SKM-1 (cell line): ENCODE data around the gene TGFA.

Experiments used
- DNase-seq: peaks from one replicate; lab custom pipeline; 2025; ENCODE audit not compliant: unreplicated experiment; lab: John Stamatoyannopoulos, UW

TGFA gene

DNA sequence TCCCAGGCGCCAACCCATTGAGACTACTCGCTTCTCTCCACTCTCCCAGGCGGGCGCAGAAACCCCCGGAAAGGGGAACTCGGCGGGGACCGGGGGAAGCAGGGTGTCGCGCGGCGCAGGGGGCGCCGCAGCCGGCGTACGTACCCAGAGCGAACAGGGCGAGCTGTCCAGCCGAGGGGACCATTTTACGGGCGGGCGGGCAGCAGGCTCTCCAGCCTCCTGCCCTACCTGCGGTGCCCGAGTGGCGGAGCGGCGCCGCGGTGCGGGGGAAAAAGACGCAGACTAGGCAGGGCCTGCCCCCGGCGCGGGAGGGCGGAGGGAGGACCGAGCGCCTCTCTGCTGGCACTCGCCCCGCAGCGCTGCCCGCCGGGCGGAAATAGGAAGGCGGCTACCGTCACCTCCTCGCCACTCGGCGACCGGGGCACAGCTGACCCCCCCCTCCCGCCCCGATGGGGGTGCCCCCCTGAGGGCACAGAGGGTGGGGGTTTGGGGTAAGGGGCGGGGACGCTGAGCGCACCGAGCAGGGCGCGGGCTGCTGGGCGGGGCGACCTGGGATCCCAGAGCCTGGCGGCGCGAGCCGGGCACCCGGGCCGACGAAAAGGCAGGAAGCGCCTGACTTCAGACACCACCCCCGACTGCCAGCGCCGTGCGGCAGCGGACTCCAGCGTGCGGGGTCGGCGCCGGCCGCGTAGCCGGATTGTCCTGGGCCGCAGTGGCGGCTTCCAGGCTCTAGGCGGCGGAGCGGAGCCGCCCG is at the start of gene TGFA:
Gene TGFA (minus strand): TSS at position 243 of the 754 bp plus-strand sequence. CDS start 59 bp downstream, at position 184.
- peak; percentile 60 for DNase-seq

DNA sequence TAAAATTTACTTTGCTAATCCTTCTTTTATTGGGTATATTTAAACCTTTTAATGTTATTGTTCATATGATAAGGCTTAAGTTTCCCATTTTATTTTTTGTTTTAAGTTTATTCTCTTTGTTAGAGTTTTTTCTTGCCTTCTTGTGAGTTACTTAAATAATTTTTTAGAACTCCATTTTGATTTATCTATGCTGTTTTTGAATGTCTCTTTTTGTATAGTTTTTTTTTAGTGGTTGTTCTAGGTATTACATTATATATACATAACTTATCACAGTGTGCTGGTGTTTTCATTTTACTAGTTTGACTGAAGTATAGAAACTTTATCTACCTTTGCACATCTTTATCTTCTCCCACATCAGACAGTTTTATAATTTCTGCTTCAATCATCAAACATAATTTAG is 49.4 kb upstream of the TGFA start:
- DNase-seq, result no peak

GRCh38 chr2:70598197-70598596 is 44.6 kb upstream of the TGFA start:
- DNase-seq, result no peak

GRCh38 chr2:70596739-70597138 is 43.1 kb upstream of the TGFA start:
- no peak for DNase-seq

DNA sequence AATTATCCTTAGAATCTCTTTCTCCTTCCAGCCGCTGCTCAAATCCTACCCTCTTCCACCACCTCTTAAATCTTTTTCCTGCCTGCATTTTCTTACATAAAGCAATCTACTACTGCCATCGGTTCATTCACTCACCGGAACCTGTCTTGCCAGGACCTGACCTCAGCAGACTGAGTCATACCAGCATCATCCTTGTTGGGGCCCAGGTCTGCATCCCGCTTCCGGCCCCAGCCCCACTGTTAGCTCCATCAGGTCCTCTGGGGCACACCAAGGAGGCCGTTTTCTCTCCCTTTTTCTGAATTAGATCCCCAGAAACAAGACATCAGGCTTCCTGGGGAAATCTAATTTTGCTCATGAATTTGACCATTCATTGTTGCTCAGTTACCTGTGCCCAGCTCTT is 42.7 kb upstream of the TGFA start:
- no peak for DNase-seq

DNA sequence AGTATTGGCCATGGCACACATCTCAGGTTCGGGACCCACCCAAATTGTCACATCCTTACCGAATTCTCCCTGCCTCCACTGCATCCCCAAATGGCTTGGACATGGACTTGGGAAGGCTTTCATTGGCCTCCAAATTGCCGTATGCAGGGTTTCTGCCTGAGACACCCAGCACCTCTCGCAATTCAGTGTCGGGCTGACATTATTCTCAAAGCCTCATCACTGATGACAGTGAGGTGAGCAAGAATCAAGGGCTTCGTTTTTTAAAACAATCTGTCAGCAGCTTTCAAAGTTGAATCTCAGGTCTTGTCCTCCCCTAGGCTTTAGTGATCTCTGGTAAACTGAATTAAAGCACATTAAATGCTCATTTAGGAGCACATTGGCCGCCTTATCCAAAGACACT is 29.5 kb upstream of the TGFA start:
- DNase-seq, result no peak

- peak; percentile 16 for DNase-seq
Observed at GRCh38 chr2:70580352-70580751, 26.7 kb upstream of the TGFA start.

DNA sequence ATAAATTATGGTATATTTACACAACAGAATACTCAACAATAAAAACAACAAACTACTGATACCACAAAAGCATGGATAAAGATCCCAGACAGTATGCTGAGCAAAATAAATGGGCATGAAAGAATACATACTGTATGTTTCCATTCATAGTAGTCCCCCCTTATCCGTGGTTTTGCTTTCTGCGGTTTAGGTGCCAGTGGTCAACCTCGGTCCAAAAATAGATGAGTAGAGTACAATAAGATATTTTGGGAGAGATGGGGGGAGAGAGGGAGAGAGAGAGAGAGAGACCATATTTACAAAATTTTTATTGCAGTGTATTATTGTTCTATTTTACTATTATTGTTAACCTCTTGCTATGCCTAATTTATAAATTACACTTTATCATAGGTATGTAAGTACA is 21.0 kb upstream of the TGFA start:
- DNase-seq, result no peak

DNA sequence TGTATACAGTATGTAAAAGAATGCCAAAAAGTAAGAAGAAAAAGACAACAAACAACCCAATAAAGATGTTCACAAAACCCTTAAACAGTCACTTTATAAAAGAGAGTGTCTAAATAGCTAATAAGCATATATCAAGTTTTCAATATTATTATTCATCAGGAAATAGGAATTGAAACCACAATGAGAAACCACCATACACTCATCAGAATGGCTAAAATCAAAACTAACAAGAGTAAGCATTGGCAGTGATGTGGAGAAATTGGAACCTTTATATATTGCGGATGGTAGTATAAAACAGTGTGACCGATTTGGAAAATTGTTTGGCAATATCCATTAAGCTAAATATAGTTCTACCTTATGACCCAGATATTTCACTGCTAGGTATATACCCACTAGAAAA is 20.5 kb upstream of the TGFA start:
- DNase-seq, result no peak

DNA sequence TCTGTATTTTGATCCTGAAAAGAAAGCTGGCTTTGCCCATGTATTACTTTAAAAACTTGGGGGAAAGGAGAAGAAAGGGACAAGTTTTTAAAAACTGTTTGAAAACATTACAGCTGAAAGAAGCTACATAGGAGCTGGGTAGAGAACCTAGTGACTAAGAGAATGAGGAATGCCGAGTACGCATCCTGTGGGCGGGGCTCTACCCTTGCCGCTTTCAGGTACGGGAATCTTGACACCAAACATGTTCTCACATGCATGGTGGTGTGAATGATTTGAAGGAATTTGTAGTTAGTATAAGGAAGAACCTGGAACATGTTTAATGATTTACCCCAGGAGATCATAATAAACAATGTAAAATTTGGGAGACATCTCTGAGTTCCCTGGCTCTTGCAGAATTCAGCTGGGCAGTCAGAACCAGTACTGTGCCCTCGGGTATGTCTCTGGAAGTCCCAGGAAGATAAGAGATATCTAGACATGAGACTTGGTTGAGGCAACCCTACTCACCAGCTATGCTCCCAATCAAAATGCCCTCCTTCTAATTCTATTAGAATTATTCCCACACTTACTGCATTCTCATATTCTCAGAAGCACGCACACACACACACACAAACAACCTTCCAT is 16.5 kb upstream of the TGFA start:
- DNase-seq, result no peak

- no peak for DNase-seq
Observed at GRCh38 chr2:70569559-70569958, 15.9 kb upstream of the TGFA start.

GRCh38 chr2:70566906-70567305 is 13.3 kb upstream of the TGFA start:
- DNase-seq, result no peak

GRCh38 chr2:70566464-70566863 is 12.8 kb upstream of the TGFA start:
- no peak for DNase-seq

GRCh38 chr2:70565039-70565731 is 11.6 kb upstream of the TGFA start:
- no peak for DNase-seq

DNA sequence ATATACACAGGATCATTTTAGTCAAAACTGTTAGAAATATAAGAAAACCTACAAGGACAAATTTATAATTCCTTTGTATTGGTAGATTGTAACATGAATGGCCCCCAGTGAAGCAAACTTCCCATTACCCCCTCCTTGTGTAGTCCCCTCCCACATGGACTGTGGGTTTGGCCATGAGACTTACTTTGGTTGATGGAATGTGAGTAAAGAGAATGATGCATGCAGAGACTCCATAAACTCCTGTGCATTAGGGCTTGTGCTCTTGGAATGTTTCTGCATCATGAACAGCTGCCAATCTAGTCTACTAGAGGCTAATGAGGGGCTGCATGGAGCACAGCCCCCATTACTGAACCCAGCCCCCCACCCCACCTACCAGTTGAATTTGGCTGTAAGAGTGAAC is 8.3 kb upstream of the TGFA start:
- DNase-seq, result no peak

GRCh38 chr2:70560442-70560841 is 6.8 kb upstream of the TGFA start:
- DNase-seq, result no peak

DNA sequence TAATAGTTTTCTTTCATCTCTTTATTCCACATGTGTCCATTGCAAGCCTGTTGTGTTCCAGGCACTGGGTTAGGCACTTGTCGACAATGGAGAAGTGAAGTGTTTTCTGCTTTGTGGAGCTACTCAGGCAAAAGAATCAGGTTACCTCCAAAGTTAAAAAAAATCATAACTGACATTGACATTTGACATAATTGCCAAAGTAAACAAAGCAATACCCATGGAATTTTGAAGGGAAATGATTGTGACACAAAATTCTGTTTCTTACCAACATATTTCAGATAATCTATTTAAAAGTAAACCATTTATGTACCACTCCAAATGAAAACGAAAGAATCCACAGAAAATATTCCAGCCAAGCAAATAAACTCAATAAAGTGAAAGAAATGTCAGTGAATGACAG is 6.4 kb upstream of the TGFA start:
- no peak for DNase-seq

DNA sequence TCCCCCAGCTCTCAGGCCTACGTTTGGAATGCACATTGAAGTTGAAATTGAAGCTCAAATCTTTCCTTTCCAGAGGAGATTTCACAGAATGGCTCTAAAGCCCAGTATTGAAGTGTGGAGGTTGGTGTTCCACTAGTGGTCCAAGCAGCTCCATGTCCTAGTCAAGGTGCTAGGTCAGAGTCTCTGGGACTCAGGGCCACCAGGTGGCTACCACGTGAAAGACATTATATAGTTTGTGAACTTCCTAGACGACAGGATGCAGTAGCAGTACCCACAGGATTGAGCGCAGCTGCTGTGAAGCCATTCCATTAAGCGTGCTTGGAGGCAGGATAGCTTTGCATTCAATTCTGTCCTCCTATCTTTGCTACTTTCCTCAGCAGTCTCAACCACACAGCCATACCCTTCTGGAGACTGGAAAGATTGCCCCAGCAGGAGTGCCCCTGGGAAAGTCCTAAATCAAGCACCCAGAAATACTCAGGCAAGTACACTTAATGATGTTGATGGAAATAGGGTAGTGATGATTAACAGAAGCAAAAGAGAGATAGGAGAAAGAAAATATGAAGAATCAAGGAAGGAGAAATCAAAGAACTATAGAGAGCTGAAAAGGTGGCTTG is 4.7 kb upstream of the TGFA start:
- DNase-seq, result no peak

- no peak for DNase-seq
Observed at GRCh38 chr2:70557171-70557838, 3.7 kb upstream of the TGFA start.

DNA sequence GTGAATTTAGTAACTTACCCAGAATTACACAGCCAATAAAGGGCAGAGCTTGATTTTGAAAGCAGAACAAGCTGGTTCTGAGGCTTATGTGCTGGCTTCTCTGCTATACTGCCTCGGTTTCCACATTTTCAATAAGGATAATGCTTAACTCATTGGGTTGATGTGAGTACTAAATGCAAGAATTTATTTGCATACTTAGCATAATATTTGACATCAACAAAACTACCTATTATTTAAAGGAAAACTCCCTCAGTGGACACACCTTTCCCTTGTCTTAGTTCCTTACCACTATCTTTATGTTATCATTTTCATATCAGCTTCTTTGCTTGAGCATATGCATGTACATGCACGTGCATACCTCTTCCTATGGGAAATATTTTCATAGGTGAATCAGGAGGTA is 3.0 kb upstream of the TGFA start:
- DNase-seq, result no peak

DNA sequence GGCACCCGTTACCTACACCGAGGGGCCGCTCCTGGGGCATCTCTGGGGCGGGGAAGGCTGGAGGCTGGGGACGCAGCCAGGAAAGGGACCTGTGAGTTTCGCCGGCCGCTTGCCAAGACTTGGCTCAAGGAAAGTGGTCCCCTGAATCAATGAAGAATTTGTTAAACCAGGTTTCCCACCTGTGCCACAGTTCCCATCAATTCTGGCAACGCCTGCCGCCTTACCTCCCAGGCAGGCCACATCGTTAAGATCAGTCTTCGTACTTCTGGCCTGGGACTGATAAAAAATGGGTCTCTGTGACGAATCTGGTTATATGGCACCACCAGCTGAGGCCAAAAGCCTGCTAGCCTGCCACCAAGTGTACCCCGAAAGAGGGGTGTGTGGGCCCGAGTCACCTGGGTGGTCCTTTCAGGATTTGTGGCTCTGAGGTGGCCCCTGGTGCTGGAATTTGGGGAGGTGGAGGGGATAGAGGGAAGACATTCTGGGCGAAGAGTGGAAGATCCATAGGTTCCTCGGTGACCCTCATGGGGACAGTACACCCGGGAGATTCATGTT is 789 bp upstream of the TGFA start:
- DNase-seq, result no peak
